H1 (cell line): Measurements from ENCODE around the gene TMEM154. TPM values are rescaled to one million over a fixed set of nuclear protein-coding genes. Genes with fewer than 3 reads are reported as not detected.

ENCODE experiments used
- CTCF ChIA-PET: fragments of 300-600 bp; sonication (Branson Sonifier 250); formaldehyde crosslinking; loops from one replicate; lab custom pipeline; 2021; ENCODE audit not compliant: partially characterized antibody; lab: Charles Lee
- POLR2A ChIA-PET: fragments of 300-600 bp; sonication (Branson Sonifier 250); formaldehyde crosslinking; loops from one replicate; lab custom pipeline; 2021; ENCODE audit warnings: inconsistent platforms; ENCODE audit not compliant: partially characterized antibody; lab: Charles Lee
- DNase-seq, 2 experiments: peaks; one replicate each; pipeline versions ENCODE4 v3.0.0 to v3.0.0-alpha.2; 2010 to 2022; ENCODE audit warnings: low spot score in 2 of 2, low read depth in 1 of 2, mixed read lengths in 1 of 2
- FAIRE-seq: peaks from 2 replicates; lab custom pipeline; 2011; peaks lifted over from hg19 to GRCh38; lab: Jason Lieb, UNC
- H2AFZ ChIP-seq: 2 replicates; pipeline ENCODE4 v1.8.1; 2012; ENCODE audit warnings: low read length, inconsistent platforms
- H2AK5ac ChIP-seq: 2 replicates; pipeline ENCODE4 v1.6.1; 2013; ENCODE audit warnings: low read depth, low read length
- H2BK120ac ChIP-seq: replicated peaks from 2 replicates; pipeline ENCODE3; 2013; ENCODE audit warnings: low read depth, low read length, inconsistent platforms
- H2BK12ac ChIP-seq: 2 replicates; pipeline ENCODE4 v1.6.1; 2013; ENCODE audit warnings: low read depth, low read length
- H2BK15ac ChIP-seq: 2 replicates; pipeline ENCODE4 v1.6.1; 2013; ENCODE audit warnings: low read length
- H2BK20ac ChIP-seq: 2 replicates; pipeline ENCODE4 v1.6.1; 2013; ENCODE audit warnings: low read length
- H2BK5ac ChIP-seq: 2 replicates; pipeline ENCODE4 v1.6.1; 2013; ENCODE audit warnings: low read depth, low read length
- H3K14ac ChIP-seq: 2 replicates; pipeline ENCODE4 v1.6.1; 2013; ENCODE audit warnings: inconsistent platforms; ENCODE audit not compliant: insufficient read length
- H3K18ac ChIP-seq: 2 replicates; pipeline ENCODE4 v1.6.1; 2013; ENCODE audit warnings: low read length; ENCODE audit errors: extremely low read depth
- H3K23ac ChIP-seq: 2 replicates; pipeline ENCODE4 v1.6.1; 2013; ENCODE audit warnings: inconsistent platforms; ENCODE audit not compliant: insufficient read length
- H3K23me2 ChIP-seq: 2 replicates; pipeline ENCODE4 v1.6.1; 2013; ENCODE audit warnings: low read depth, low read length
- H3K27ac ChIP-seq: 2 replicates; pipeline ENCODE4 v1.6.1; 2011; ENCODE audit warnings: low read depth, low read length, inconsistent platforms
- H3K27me3 ChIP-seq, 4 experiments: replicated peaks in 1 of 4; 1 replicate in 1 of 4; 2 replicates in 3 of 4; pipeline versions ENCODE4 v1.6.1 to v1.8.1; 2011 to 2013; ENCODE audit warnings: low read length in 3 of 4, mild to moderate bottlenecking in 3 of 4, inconsistent platforms in 2 of 4, mixed read lengths in 2 of 4, moderate library complexity in 1 of 4; ENCODE audit not compliant: control insufficient read depth in 3 of 4, insufficient read depth in 3 of 4; ENCODE audit errors: extremely low read depth in 1 of 4
- H3K36me3 ChIP-seq, 4 experiments: 2 replicates each; pipeline versions ENCODE4 v1.6.1 to v1.8.1; 2011 to 2013; ENCODE audit warnings: mild to moderate bottlenecking in 4 of 4, low read length in 3 of 4, moderate library complexity in 2 of 4, control low read depth in 1 of 4, inconsistent platforms in 1 of 4; ENCODE audit not compliant: insufficient read depth in 4 of 4, control insufficient read depth in 2 of 4
- H3K4ac ChIP-seq: replicated peaks from 2 replicates; pipeline ENCODE3; 2013; ENCODE audit warnings: low read length, low read depth, mixed read lengths, inconsistent platforms; ENCODE audit not compliant: insufficient read length
- H3K4me1 ChIP-seq, 4 experiments: replicated peaks in 1 of 4; 1 replicate in 1 of 4; 2 replicates in 3 of 4; pipeline versions ENCODE4 v1.6.1 to v1.8.1; 2011 to 2013; ENCODE audit warnings: low read length in 3 of 4, inconsistent platforms in 2 of 4, mixed read lengths in 1 of 4; ENCODE audit not compliant: insufficient read depth in 4 of 4, control insufficient read depth in 3 of 4
- H3K4me2 ChIP-seq, 2 experiments: 2 replicates each; pipeline versions ENCODE4 v1.6.1 to v1.8.1; 2011 to 2013; ENCODE audit warnings: low read depth in 2 of 2, low read length in 2 of 2, control low read depth in 1 of 2, inconsistent platforms in 1 of 2, mild to moderate bottlenecking in 1 of 2; ENCODE audit not compliant: insufficient read depth in 1 of 2
- H3K4me3 ChIP-seq, 4 experiments: fragments of 200-600, 300-600 bp in 1 of 4; sonication (generic), shearing (Covaris generic), sonication (Bioruptor Twin) in 1 of 4; 2 replicates each; pipeline versions ENCODE4 v1.5.1 to v1.8.1; 2011 to 2016; ENCODE audit warnings: low read length in 4 of 4, low read depth in 3 of 4, control low read depth in 2 of 4, inconsistent platforms in 2 of 4, mild to moderate bottlenecking in 2 of 4, mixed read lengths in 1 of 4, moderate library complexity in 1 of 4; ENCODE audit not compliant: insufficient read depth in 2 of 4; ENCODE audit errors: extremely low read depth in 1 of 4
- H3K56ac ChIP-seq: replicated peaks from 2 replicates; pipeline ENCODE3; 2013; ENCODE audit warnings: low read depth, mild to moderate bottlenecking, mixed read lengths, low read length, inconsistent platforms; ENCODE audit not compliant: insufficient read length
- H3K79me1 ChIP-seq: 2 replicates; pipeline ENCODE4 v1.6.1; 2013; ENCODE audit warnings: low read depth, low read length, control low read depth
- H3K79me2 ChIP-seq, 2 experiments: 2 replicates each; pipeline versions ENCODE4 v1.6.1 to v1.8.1; 2012 to 2013; ENCODE audit warnings: low read length in 2 of 2, mild to moderate bottlenecking in 2 of 2, inconsistent platforms in 1 of 2; ENCODE audit not compliant: insufficient read depth in 2 of 2, control insufficient read depth in 1 of 2
- H3K9ac ChIP-seq, 4 experiments: replicated peaks in 1 of 4; 1 replicate in 1 of 4; 2 replicates in 3 of 4; pipeline versions ENCODE4 v1.6.1 to v1.8.1; 2011 to 2013; ENCODE audit warnings: low read depth in 3 of 4, low read length in 3 of 4, control low read depth in 2 of 4, mild to moderate bottlenecking in 2 of 4, moderate library complexity in 2 of 4, inconsistent platforms in 1 of 4; ENCODE audit errors: extremely low read depth in 1 of 4
- H3K9me3 ChIP-seq, 2 experiments: 2 replicates each; pipeline versions ENCODE4 v1.6.1 to v1.8.1; 2012 to 2013; ENCODE audit warnings: mild to moderate bottlenecking in 2 of 2, moderate library complexity in 2 of 2, control low read depth in 1 of 2, inconsistent platforms in 1 of 2, low read depth in 1 of 2, low read length in 1 of 2, mixed read lengths in 1 of 2; ENCODE audit not compliant: insufficient read depth in 2 of 2
- H4K20me1 ChIP-seq, 2 experiments: replicated peaks in 1 of 2; 2 replicates each; pipeline versions ENCODE3 to v1.8.1; 2011 to 2013; ENCODE audit warnings: inconsistent platforms in 2 of 2, low read length in 2 of 2, mild to moderate bottlenecking in 1 of 2; ENCODE audit not compliant: insufficient read depth in 2 of 2, control insufficient read depth in 1 of 2
- H4K5ac ChIP-seq: 2 replicates; pipeline ENCODE4 v1.6.1; 2013; ENCODE audit warnings: low read length, low read depth, mixed read lengths, inconsistent platforms; ENCODE audit not compliant: insufficient read length
- H4K8ac ChIP-seq: 2 replicates; pipeline ENCODE4 v1.8.0; 2013; ENCODE audit warnings: mild to moderate bottlenecking, moderate library complexity, low read length, inconsistent platforms; ENCODE audit not compliant: insufficient read depth; ENCODE audit errors: extremely low read depth
- H4K91ac ChIP-seq: replicated peaks from 2 replicates; pipeline ENCODE3; 2013; ENCODE audit warnings: low read length, mixed read lengths, inconsistent platforms; ENCODE audit not compliant: insufficient read length
- E2F6 ChIP-seq: IDR thresholded peaks from 2 replicates; pipeline ENCODE4 v1.6.1; 2012; ENCODE audit warnings: inconsistent platforms
- EP300 ChIP-seq, 2 experiments: IDR thresholded peaks; 1 replicate in 1 of 2; 2 replicates in 1 of 2; pipeline ENCODE4 v1.6.1; 2011 to 2012; ENCODE audit warnings: low read depth in 2 of 2, low read length in 2 of 2, mild to moderate bottlenecking in 2 of 2, borderline replicate concordance in 1 of 2, inconsistent platforms in 1 of 2, moderate library complexity in 1 of 2
- JUND ChIP-seq: IDR thresholded peaks from 2 replicates; pipeline ENCODE4 v1.6.1; 2011; ENCODE audit warnings: mild to moderate bottlenecking, improper control_type of control experiment, low read length
- POU5F1 ChIP-seq: IDR thresholded peaks from 2 replicates; pipeline ENCODE4 v1.6.1; 2011; ENCODE audit warnings: low read depth, mild to moderate bottlenecking, low read length, moderate library complexity
- RAD21 ChIP-seq, 2 experiments: IDR thresholded peaks in 1 of 2; conservative IDR thresholded peaks in 1 of 2; 2 replicates each; pipeline ENCODE4 v1.6.1; 2011; ENCODE audit warnings: low read depth in 2 of 2, low read length in 2 of 2, improper control_type of control experiment in 1 of 2, inconsistent platforms in 1 of 2, mild to moderate bottlenecking in 1 of 2, moderate library complexity in 1 of 2
- RFX5 ChIP-seq: IDR thresholded peaks from 2 replicates; pipeline ENCODE4 v1.6.1; 2011; ENCODE audit warnings: low read depth, low read length, improper control_type of control experiment, borderline replicate concordance
- RXRA ChIP-seq: IDR thresholded peaks from 2 replicates; pipeline ENCODE4 v1.6.1; 2011; ENCODE audit warnings: low read depth, mild to moderate bottlenecking, low read length, moderate library complexity; ENCODE audit not compliant: insufficient read depth
- SIN3A ChIP-seq, 2 experiments: IDR thresholded peaks in 1 of 2; conservative IDR thresholded peaks in 1 of 2; 2 replicates each; pipeline ENCODE4 v1.6.1; 2011 to 2012; ENCODE audit warnings: low read length in 2 of 2, improper control_type of control experiment in 1 of 2, low read depth in 1 of 2, mild to moderate bottlenecking in 1 of 2
- SP1 ChIP-seq: IDR thresholded peaks from 2 replicates; pipeline ENCODE4 v1.6.1; 2011; ENCODE audit warnings: low read depth, low read length
- SP4 ChIP-seq: IDR thresholded peaks from 2 replicates; pipeline ENCODE4 v1.6.1; 2012; ENCODE audit warnings: low read length, inconsistent platforms
- YY1 ChIP-seq: IDR thresholded peaks from 2 replicates; pipeline ENCODE4 v1.6.1; 2011; ENCODE audit warnings: low read depth, mild to moderate bottlenecking, low read length
- WGBS, 2 experiments: shearing (Covaris generic) in 1 of 2; methylation state at CpG; one replicate each; pipeline versions ENCODE4 v1.1.6 to v1.1.7; 2013 to 2015; ENCODE audit warnings: low lambda C conversion rate in 2 of 2, mixed read lengths in 2 of 2, inconsistent platforms in 1 of 2, low coverage in 1 of 2, missing lambda C conversion rate in 1 of 2; ENCODE audit not compliant: insufficient replicate concordance in 2 of 2, insufficient coverage in 1 of 2, insufficient read length in 1 of 2; ENCODE audit errors: extremely low coverage in 1 of 2, missing lambda C conversion rate in 1 of 2; 5-methylcytosine and 5-hydroxymethylcytosine counted together
- polyA plus RNA-seq, 7 experiments: library from polyadenylated mRNA; depleted of rRNA in 3 of 7; stranded (reverse) in 5 of 7; unstranded in 2 of 7; fragments of >200 nt in 5 of 7; fragments of 200-250 nt in 2 of 7; gene quantifications; 1 replicate in 5 of 7; 2 replicates in 1 of 7; 4 replicates in 1 of 7; pipeline versions ENCODE4 v1.2.1 to v1.2.3, GENCODE V29; 2011 to 2013; ENCODE audit warnings: missing spikeins in 2 of 7, mixed read lengths in 2 of 7
- total RNA-seq: library from RNA; stranded (reverse); fragmentation: NEBNext Ultra II Directional; extraction: Animal tissue kit (Norgen Biotek cat#: 25700); gene quantifications from 2 replicates; pipeline ENCODE4 v1.2.1, GENCODE V29; 2021

TMEM154 gene
- total and polyA plus RNA-seq, 2 of the 8 experiments (the other 6 are each of a cell fraction or from before 2014, with no cell fraction given) = 0.33 to 1.2 TPM

DNA sequence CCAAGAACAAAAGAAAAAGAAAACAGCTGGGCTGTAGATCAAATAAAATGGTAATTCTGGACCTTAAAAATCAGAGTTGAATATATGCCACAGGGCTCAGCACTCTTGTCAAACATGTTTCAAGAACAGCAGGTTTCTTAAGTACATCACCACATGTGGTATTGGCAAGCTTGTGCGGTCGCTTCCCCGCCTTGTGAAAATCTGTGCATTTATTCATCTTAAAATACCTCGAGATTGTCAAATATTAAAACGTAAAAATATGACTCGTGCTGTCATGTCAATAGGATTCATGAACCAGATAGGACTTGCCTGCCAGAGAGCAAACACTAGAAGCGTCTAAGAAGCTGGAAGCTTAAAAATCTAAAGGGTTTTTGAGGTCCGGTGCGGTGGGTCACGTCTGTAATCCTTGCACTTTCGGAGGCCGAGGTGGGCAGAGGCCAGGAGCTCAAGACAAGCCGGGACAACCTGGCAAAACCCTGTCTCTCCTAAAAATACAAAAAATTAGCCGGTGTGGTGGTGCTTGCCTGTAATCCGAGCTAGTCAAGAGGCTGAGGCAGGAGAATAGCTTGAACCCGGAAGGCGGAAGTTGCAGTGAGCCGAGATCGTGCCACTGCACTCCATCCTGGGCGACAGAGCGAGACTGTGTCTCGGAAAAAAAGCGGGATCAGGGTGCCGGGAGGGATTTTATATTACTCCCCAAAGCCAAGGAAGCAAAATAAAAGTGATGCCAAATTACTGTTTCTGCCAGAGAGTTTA lies 40.2 kb upstream of the TMEM154 start:
- peaks cover 0 to 3% of the 10 kb centered on the region in 2 experiments; a peak in 2 of 4 replicates for H3K9me3 ChIP-seq
- no peak overlapping the region for H2BK120ac ChIP-seq
- H4K8ac ChIP-seq = no peak overlapping the region
- H3K4me3 ChIP-seq = no peak overlapping the region
- no peak overlapping the region for H3K56ac ChIP-seq
- WGBS, 2 experiments = 83% methylated on average over 24 of the region's 24 CpGs; no CpG with 5 or more reads in 1 of the 2 experiments
- H3K23ac ChIP-seq = no peak overlapping the region
- H2AFZ ChIP-seq = peak overlapping the region; percentile 35; the same call in 1 of the 2 replicates
- no peak overlapping the region for H3K14ac ChIP-seq
- H3K79me2 ChIP-seq = no peaks in the 10 kb centered on the region
- FAIRE-seq (no peak), DNase-seq (no peak)
- no peak overlapping the region for H3K4ac ChIP-seq
- no peak overlapping the region for H2BK15ac ChIP-seq
- H4K91ac ChIP-seq = no peak overlapping the region
- POLR2A ChIA-PET = interaction anchor here (0.9 to 1.4 kb wide), 3 partner anchors 8 to 59 kb away, joined by 3 to 4 read pairs (median 3); no protein-coding TSS in a partner anchor
- H2BK20ac ChIP-seq = no peak overlapping the region
- H2BK5ac ChIP-seq = no peak overlapping the region
- no peaks in the 10 kb centered on the region for H3K79me1 ChIP-seq
- H3K36me3 ChIP-seq = no peaks in the 10 kb centered on the region
- CTCF ChIA-PET = interaction anchor here (0.6 to 3.1 kb wide), 8 partner anchors 10 to 1367 kb away, joined by 3 to 11 read pairs (median 3); no protein-coding TSS in a partner anchor
- H3K18ac ChIP-seq = no peak overlapping the region
- no peak overlapping the region for H3K27ac ChIP-seq
- H3K23me2 ChIP-seq = no peaks in the 10 kb centered on the region
- H3K4me1 ChIP-seq = peaks cover 0 to 9% (median 1%) of the 10 kb centered on the region in 4 experiments; a peak in 2 of 7 replicates
- no peak overlapping the region for H2AK5ac ChIP-seq
- H4K5ac ChIP-seq = no peak overlapping the region
- H3K9ac ChIP-seq = no peak overlapping the region
- no peaks in the 10 kb centered on the region for H4K20me1 ChIP-seq
- H3K4me2 ChIP-seq = no peak overlapping the region
- no peaks in the 10 kb centered on the region for H3K27me3 ChIP-seq
- no peak overlapping the region for H2BK12ac ChIP-seq
- TF ChIP-seq SP1 (no peak), RXRA (no peak), EP300 (IDR thresholded peaks at IDR 0.05; ENCODE audit: borderline replicate concordance in 1 of 2, low read depth in 2 of 2, low read length in 2 of 2) (no peak), YY1 (no peak), SP4 (no peak), E2F6 (no peak), SIN3A (conservative IDR thresholded peaks at IDR 0.05 in 1 of 2, IDR thresholded peaks at IDR 0.05 in 1 of 2; ENCODE audit: low read depth in 1 of 2, low read length in 2 of 2) (no peak), JUND (no peak), RFX5 (no peak), POU5F1 (no peak), RAD21 (IDR thresholded peaks at IDR 0.05 in 1 of 2, conservative IDR thresholded peaks at IDR 0.05 in 1 of 2; ENCODE audit: low read depth in 2 of 2, low read length in 2 of 2) (no peak)
